ENCODE data around the gene CNPY3. TPM values are rescaled to one million over a fixed set of nuclear protein-coding genes. Genes with fewer than 3 reads are reported as not detected.
A peak's percentile ranks its signal among the peaks of the same experiment; 100 is the strongest.

CNPY3 gene
- total and polyA plus RNA-seq, 2 of the 13 experiments (the other 11 are each of a cell fraction or from before 2014, with no cell fraction given), result 42.3 to 60.2 TPM

DNA sequence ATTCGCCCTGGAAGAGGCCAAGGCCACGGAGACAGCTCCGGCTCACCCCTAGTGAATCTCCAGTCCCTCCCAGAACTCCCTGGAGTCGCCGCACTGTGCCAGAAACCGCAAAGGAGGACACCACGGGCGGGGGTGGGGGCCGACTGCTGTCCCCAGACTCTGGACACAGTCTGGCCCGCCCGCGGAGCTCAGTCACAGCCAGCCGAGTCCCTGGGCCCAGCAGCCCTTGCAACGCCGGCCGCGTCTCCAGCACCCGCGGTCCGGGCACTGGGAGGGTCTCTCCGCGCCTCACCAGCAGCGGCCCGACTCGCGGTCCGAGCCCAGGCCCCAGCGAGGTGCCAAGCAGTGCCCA lies 49.2 kb downstream of the CNPY3 start (continued):
- TF ChIP-seq MEF2D (CRISPR knock-in tag; IDR thresholded peaks at IDR 0.05) (no peak), ZNF562 (CRISPR knock-in tag; IDR thresholded peaks at IDR 0.05; ENCODE audit: borderline replicate concordance) (0 out of 2 replicates have a peak, but pooled peaks have one; percentile 39), ZNF317 (CRISPR knock-in tag; IDR thresholded peaks at IDR 0.05) (no peak), HIVEP1 (CRISPR knock-in tag; IDR thresholded peaks at IDR 0.05) (no peak), ZNF782 (CRISPR knock-in tag; IDR thresholded peaks at IDR 0.05; ENCODE audit: borderline replicate concordance) (no peak), ZNF746 (CRISPR knock-in tag; IDR thresholded peaks at IDR 0.05) (0 out of 2 replicates have a peak, but pooled peaks have one; percentile 50), TEAD2 (CRISPR knock-in tag; IDR thresholded peaks at IDR 0.05) (no peak), SSRP1 (CRISPR knock-in tag; IDR thresholded peaks at IDR 0.05) (no peak), FOXM1 (CRISPR knock-in tag; IDR thresholded peaks at IDR 0.05) (no peak), ZSCAN31 (CRISPR knock-in tag; IDR thresholded peaks at IDR 0.05; ENCODE audit: low read depth) (no peak), ZNF572 (CRISPR knock-in tag; IDR thresholded peaks at IDR 0.05) (no peak), FOXC1 (CRISPR knock-in tag; IDR thresholded peaks at IDR 0.05; ENCODE audit: borderline replicate concordance) (no peak; the same call in 1 of the 2 replicates), MTA3 (CRISPR knock-in tag; IDR thresholded peaks at IDR 0.05) (no peak), KDM2A (CRISPR knock-in tag; IDR thresholded peaks at IDR 0.05; ENCODE audit: borderline replicate concordance, low read depth) (no peak), FOXK2 (IDR thresholded peaks at IDR 0.05) (no peak), ZNF101 (CRISPR knock-in tag; IDR thresholded peaks at IDR 0.05; ENCODE audit: borderline replicate concordance, low read depth) (peak; percentile 38; the same call in 1 of the 2 replicates), SNAPC2 (CRISPR knock-in tag; IDR thresholded peaks at IDR 0.05) (no peak; the same call in 1 of the 2 replicates), PHF21A (CRISPR knock-in tag; IDR thresholded peaks at IDR 0.05) (peak; percentile 61; the same call in 1 of the 2 replicates), ZNF883 (CRISPR knock-in tag; IDR thresholded peaks at IDR 0.05; ENCODE audit: not compliant biosample characterization) (no peak), WIZ (CRISPR knock-in tag; IDR thresholded peaks at IDR 0.05) (no peak), ZNF777 (CRISPR knock-in tag; IDR thresholded peaks at IDR 0.05) (no peak), ELF4 (CRISPR knock-in tag; IDR thresholded peaks at IDR 0.05; ENCODE audit: borderline replicate concordance) (no peak), ZSCAN20 (CRISPR knock-in tag; IDR thresholded peaks at IDR 0.05; ENCODE audit: borderline replicate concordance) (peak; percentile 80; the same call in 1 of the 2 replicates), ZMAT3 (CRISPR knock-in tag; conservative IDR thresholded peaks at IDR 0.05) (no peak)
- TF ChIP-seq, protein P1, sequence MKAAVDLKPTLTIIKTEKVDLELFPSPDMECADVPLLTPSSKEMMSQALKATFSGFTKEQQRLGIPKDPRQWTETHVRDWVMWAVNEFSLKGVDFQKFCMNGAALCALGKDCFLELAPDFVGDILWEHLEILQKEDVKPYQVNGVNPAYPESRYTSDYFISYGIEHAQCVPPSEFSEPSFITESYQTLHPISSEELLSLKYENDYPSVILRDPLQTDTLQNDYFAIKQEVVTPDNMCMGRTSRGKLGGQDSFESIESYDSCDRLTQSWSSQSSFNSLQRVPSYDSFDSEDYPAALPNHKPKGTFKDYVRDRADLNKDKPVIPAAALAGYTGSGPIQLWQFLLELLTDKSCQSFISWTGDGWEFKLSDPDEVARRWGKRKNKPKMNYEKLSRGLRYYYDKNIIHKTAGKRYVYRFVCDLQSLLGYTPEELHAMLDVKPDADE (CRISPR knock-in tag; IDR thresholded peaks at IDR 0.05), result no peak
- TF ChIP-seq, protein P2, sequence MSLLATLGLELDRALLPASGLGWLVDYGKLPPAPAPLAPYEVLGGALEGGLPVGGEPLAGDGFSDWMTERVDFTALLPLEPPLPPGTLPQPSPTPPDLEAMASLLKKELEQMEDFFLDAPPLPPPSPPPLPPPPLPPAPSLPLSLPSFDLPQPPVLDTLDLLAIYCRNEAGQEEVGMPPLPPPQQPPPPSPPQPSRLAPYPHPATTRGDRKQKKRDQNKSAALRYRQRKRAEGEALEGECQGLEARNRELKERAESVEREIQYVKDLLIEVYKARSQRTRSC (CRISPR knock-in tag; IDR thresholded peaks at IDR 0.05; ENCODE audit: low read depth), result 0 out of 2 replicates have a peak, but pooled peaks have one; percentile 4
- TF ChIP-seq, protein P3, sequence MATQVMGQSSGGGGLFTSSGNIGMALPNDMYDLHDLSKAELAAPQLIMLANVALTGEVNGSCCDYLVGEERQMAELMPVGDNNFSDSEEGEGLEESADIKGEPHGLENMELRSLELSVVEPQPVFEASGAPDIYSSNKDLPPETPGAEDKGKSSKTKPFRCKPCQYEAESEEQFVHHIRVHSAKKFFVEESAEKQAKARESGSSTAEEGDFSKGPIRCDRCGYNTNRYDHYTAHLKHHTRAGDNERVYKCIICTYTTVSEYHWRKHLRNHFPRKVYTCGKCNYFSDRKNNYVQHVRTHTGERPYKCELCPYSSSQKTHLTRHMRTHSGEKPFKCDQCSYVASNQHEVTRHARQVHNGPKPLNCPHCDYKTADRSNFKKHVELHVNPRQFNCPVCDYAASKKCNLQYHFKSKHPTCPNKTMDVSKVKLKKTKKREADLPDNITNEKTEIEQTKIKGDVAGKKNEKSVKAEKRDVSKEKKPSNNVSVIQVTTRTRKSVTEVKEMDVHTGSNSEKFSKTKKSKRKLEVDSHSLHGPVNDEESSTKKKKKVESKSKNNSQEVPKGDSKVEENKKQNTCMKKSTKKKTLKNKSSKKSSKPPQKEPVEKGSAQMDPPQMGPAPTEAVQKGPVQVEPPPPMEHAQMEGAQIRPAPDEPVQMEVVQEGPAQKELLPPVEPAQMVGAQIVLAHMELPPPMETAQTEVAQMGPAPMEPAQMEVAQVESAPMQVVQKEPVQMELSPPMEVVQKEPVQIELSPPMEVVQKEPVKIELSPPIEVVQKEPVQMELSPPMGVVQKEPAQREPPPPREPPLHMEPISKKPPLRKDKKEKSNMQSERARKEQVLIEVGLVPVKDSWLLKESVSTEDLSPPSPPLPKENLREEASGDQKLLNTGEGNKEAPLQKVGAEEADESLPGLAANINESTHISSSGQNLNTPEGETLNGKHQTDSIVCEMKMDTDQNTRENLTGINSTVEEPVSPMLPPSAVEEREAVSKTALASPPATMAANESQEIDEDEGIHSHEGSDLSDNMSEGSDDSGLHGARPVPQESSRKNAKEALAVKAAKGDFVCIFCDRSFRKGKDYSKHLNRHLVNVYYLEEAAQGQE (IDR thresholded peaks at IDR 0.05; ENCODE audit: borderline replicate concordance in 1 of 2, low read depth in 1 of 2, low read length in 2 of 2), result no peak
- TF ChIP-seq, protein P4, sequence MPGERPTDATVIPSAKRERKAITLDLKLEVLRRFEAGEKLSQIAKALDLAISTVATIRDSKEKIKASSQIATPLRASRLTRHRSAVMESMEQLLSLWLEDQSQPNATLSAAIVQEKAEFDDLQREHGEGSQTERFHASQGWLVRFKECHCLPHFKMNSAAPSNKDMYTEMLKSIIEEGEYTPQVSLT (CRISPR knock-in tag; IDR thresholded peaks at IDR 0.05; ENCODE audit: borderline replicate concordance, low read depth), result no peak
